HepG2 (cell line): Measurements from ENCODE around the gene EPN3.

Experiments
- ZNF180 ChIP-seq: sonication (generic); formaldehyde crosslinking; IDR thresholded peaks from 2 replicates; pipeline ENCODE4 v1.4.0; 2020; ENCODE audit warnings: low read depth, missing genetic modification reagents, borderline replicate concordance
- ZNF292 ChIP-seq: sonication (generic); formaldehyde crosslinking; IDR thresholded peaks from 2 replicates; pipeline ENCODE4 v1.8.1; 2022; ENCODE audit warnings: mild to moderate bottlenecking, low read depth, missing genetic modification reagents, borderline replicate concordance

- TF ChIP-seq ZNF292 (no peak), ZNF180 (CRISPR knock-in tag) (no peak)
Measured at GRCh38 chr17:50548831-50549230, 16.3 kb downstream of the EPN3 start.
